Transverse colon (tissue), 3 donors: Measurements from ENCODE around the gene FCHSD2.

Experiments
- CTCF ChIP-seq, 5 experiments: fragments of 200-600 bp in 3 of 5; fragments of 450-650 bp in 2 of 5; sonication (generic) in 3 of 5; IDR thresholded peaks; 1 replicate in 2 of 5; 2 replicates in 3 of 5; pipeline ENCODE4 v1.5.1; 2016 to 2017; ENCODE audit warnings: antibody characterized with exemption in 5 of 5, inconsistent platforms in 3 of 5, mild to moderate bottlenecking in 2 of 5, moderate library complexity in 1 of 5
- POLR2A ChIP-seq: fragments of 450-650 bp; IDR thresholded peaks from one replicate; pipeline ENCODE4 v1.6.1; 2016; ENCODE audit warnings: antibody characterized with exemption, mild to moderate bottlenecking, moderate library complexity

- TF ChIP-seq POLR2A (no peak), CTCF (IDR thresholded peaks at IDR 0.05) (no peak)
Measured at GRCh38 chr11:73095613-73096012, 46.5 kb downstream of the FCHSD2 start.
